ENCODE data around the gene COMTD1. TPM values are rescaled to one million over a fixed set of nuclear protein-coding genes. Genes with fewer than 3 reads are reported as not detected.

COMTD1 gene
- total and polyA plus RNA-seq, 2 donors (not counting 1 experiment from before 2014, with no cell fraction given), result 14.5 to 23.8 TPM

- no peaks in the 10 kb centered on the region for H3K9me3 Mint-ChIP-seq (ENCODE audit: insufficient read depth)
- Histone ChIP-seq H3K36me3 (replicated peaks in 1 of 2; ENCODE audit: control extremely low read depth in 1 of 2, control insufficient read depth in 1 of 2, extremely low read depth in 1 of 2, insufficient read depth in 2 of 2, low read length in 1 of 2) (peaks cover 0 to 2% of the 10 kb centered on the region in 2 experiments), H3K27ac (ENCODE audit: low read length in 2 of 2) (no peak overlapping the region), H3K79me2 (ENCODE audit: control insufficient read depth, insufficient read depth, low read length) (no peaks in the 10 kb centered on the region), H2AFZ (ENCODE audit: insufficient read depth, low read depth, low read length, poor library complexity, severe bottlenecking) (no peak overlapping the region), H3K4me1 (ENCODE audit: control insufficient read depth in 2 of 2, insufficient read depth in 2 of 2, low read length in 2 of 2) (peaks cover 3% of the 10 kb centered on the region in 2 donors), H3K4me2 (replicated peaks; ENCODE audit: low read depth, low read length, poor library complexity, severe bottlenecking) (no peak overlapping the region), H3K4me3 (ENCODE audit: control extremely low read depth in 1 of 5, extremely low read depth in 1 of 5, insufficient read depth in 1 of 5, low read depth in 2 of 5, low read length in 4 of 5) (no peak overlapping the region), H3K9ac (ENCODE audit: low read length) (no peak overlapping the region), H3K9me3 (ENCODE audit: control extremely low read depth in 1 of 3, control insufficient read depth in 2 of 3, insufficient read depth in 1 of 3, low read length in 2 of 3) (no peaks in the 10 kb centered on the region), H4K20me1 (ENCODE audit: control insufficient read depth, insufficient read depth, low read length, poor library complexity, severe bottlenecking) (no peaks in the 10 kb centered on the region), H3K27me3 (replicated peaks in 1 of 4; ENCODE audit: control extremely low read depth in 1 of 4, control insufficient read depth in 3 of 4, insufficient read depth in 4 of 4, low read length in 3 of 4) (no peaks in the 10 kb centered on the region)
- no peak overlapping the region for H3K27ac Mint-ChIP-seq
- ChIA-PET CTCF (interaction anchor here (1.0 to 2.1 kb wide), 3 partner anchors 39 to 45 kb away, joined by 4 to 12 read pairs (median 5); no protein-coding TSS in a partner anchor), POLR2A (no interaction called here)
- H3K27me3 Mint-ChIP-seq, result no peaks in the 10 kb centered on the region
- ATAC-seq (ENCODE audit: low read depth), result no peak
- 95% methylated on average over 6 of the region's 10 CpGs for WGBS (ENCODE audit: insufficient coverage)
- no peak for DNase-seq
- intact Hi-C loops (cut with micrococcal nuclease), result no loop called here
- no peak overlapping the region for H3K4me3 Mint-ChIP-seq
- TF ChIP-seq EZH2 (IDR thresholded peaks at IDR 0.05; ENCODE audit: borderline replicate concordance, insufficient read depth, low read depth, low read length, poor library complexity, severe bottlenecking), result no peak
- TF ChIP-seq CTCF (IDR thresholded peaks at IDR 0.05), result no peak
- H3K4me1 Mint-ChIP-seq, result no peaks in the 10 kb centered on the region
These were observed 43.8 kb downstream of the COMTD1 start for GRCh38 chr10:75191821-75192568.

Data from B cell (primary cell).